Testis (tissue), 2 donors: ENCODE measurements around the gene UGDH.

Experiments used
- POLR2A ChIP-seq: fragments of 450-650 bp; IDR thresholded peaks from one replicate; pipeline ENCODE4 v1.6.1; 2017; ENCODE audit warnings: antibody characterized with exemption, mild to moderate bottlenecking, moderate library complexity
- TF ChIP-seq, protein P1 (sequence below), 3 experiments: fragments of 450-650 bp in 2 of 3; fragments of 200-600 bp in 1 of 3; sonication (generic) in 1 of 3; IDR thresholded peaks; one replicate each; pipeline ENCODE4 v1.5.1; 2016 to 2019; ENCODE audit warnings: antibody characterized with exemption in 3 of 3, mild to moderate bottlenecking in 2 of 3, moderate library complexity in 1 of 3

DNA sequence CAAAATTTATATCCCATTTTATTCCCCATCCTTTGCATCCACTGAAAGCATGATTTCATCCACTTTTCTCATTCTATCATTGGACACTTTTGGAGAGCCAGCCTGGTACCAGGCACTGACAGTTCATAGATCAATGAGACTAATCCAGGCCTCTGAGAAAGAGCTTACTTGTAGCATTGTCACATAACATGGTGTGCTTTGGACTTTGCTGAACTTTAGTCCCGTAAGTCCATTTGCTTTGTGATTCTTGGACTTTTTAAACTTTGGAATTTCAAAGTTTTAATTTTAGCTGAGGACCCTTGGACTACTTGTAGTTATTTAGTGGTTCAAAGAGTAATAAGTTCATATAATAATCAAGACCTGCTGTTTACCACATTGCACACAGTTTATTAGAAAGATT, 56.8 kb downstream of the UGDH start:
- TF ChIP-seq, protein P1, sequence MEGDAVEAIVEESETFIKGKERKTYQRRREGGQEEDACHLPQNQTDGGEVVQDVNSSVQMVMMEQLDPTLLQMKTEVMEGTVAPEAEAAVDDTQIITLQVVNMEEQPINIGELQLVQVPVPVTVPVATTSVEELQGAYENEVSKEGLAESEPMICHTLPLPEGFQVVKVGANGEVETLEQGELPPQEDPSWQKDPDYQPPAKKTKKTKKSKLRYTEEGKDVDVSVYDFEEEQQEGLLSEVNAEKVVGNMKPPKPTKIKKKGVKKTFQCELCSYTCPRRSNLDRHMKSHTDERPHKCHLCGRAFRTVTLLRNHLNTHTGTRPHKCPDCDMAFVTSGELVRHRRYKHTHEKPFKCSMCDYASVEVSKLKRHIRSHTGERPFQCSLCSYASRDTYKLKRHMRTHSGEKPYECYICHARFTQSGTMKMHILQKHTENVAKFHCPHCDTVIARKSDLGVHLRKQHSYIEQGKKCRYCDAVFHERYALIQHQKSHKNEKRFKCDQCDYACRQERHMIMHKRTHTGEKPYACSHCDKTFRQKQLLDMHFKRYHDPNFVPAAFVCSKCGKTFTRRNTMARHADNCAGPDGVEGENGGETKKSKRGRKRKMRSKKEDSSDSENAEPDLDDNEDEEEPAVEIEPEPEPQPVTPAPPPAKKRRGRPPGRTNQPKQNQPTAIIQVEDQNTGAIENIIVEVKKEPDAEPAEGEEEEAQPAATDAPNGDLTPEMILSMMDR (IDR thresholded peaks at IDR 0.05): no peak
- TF ChIP-seq POLR2A: no peak
